Right renal pelvis (tissue), 4 donors: ENCODE data around the gene FUBP3. TPM values are rescaled to one million over a fixed set of nuclear protein-coding genes. Genes with fewer than 3 reads are reported as not detected.
"Not testable (repeated sequence)": the region's sequence is repeated elsewhere in the genome, so short reads cannot be mapped to it uniquely, and the experiment has no call there.

Experiments
- DNase-seq, 4 donors: peaks; one replicate each; pipeline ENCODE4 v3.0.0-alpha.2; 2013; ENCODE audit warnings: low read depth in 4 of 4, low spot score in 3 of 4, missing footprints in 1 of 4
- polyA plus RNA-seq, 4 donors: library from polyadenylated mRNA; unstranded; fragments of 120-200 nt; gene quantifications; one replicate each; pipeline ENCODE4 v1.2.1, GENCODE V29; 2013; ENCODE audit not compliant: insufficient read length in 4 of 4

Gene FUBP3
- polyA plus RNA-seq, 4 donors: 83.5 to 88.3 (median 85.3) TPM

DNA sequence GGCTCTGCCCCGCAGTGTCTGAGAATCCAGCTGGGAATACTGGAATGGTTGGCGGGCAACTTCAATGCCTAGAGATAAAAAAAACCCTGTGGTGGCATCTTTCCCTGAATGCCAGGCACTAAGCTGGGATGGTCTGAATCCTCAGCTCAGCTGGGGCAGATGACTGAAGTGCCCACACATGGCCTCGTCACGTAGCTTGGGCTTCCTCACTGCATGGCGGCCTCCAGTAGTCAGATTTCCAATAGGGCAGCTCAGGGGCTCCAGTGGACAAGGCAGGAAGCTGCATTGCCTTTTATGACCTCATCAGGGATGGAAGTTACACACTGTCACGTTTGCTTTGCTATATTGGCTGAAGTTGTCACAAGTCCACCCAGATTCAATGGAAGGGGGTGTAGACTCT, 24.3 kb upstream of the FUBP3 start:
- no peak for DNase-seq

DNA sequence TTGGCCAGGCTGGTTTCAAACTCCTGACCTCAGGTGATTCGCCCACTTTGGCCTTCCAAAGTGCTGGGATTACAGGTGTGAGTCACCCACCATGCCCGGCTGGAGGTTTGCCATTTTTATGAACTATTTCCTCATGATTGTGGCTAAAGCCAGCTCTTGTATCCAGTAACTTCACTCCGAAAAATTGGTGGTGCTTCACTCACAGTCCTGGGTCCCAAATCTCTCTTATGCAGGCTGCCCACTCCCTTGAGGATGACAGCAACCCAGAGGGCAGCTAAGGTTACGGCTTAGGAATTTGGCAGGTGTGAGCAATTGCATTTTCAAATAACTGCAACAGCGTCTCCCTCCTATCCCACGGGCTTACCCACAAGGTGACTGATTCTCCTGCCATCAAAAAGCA, 23.4 kb upstream of the FUBP3 start:
- no peak for DNase-seq

DNA sequence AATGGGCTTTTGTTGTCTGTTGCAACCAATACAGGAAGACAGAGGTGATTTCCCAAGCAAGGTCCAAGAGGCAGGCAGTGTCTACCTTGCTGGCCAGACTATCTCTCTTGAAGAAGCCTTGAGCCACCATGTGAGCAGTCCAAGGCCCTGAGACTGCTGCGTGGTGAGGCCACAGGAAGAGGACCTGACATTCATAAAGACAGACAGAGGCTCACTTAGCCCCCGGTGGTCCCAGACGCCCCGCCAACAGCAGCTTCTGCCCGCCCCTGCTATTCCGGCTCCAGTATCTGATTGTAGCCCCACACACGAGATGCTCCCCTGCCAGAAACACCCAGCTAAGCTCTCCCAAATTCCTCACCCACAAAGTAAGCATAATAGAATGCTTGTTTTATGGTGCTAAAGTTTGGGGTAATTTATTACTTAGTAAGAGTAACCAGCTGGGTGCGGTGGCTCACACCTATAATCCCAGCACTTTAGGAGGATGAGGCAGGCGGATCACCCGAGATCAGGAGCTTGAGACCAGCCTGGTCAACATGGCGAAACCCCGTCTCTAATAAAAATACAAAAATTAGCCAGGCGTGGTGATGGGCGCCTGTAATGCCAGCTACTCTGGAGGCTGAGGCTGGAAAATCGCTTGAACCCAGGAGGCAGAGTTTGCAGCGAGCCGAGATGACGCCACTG, 22.8 kb upstream of the FUBP3 start:
- DNase-seq: no peak

DNA sequence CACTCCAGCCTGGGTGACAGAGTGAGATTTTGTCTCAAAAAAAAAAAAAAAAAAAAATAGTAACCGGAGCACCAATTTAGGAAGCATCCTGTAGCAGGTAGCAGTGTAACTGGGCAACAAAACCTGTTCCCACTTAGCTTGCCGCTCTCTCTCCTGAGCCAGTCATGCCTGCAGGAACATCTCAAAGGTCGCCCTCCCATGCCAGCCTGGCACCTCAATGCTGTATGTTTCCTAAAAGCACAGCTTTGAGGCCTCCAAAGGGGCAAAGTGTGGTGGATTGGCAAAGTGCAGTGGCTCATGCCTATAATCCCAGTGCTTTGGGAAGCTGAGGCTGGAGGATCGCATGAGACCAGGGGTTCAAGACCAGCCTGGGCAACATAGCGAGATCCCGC, 22.3 kb upstream of the FUBP3 start:
- no peak for DNase-seq

DNA sequence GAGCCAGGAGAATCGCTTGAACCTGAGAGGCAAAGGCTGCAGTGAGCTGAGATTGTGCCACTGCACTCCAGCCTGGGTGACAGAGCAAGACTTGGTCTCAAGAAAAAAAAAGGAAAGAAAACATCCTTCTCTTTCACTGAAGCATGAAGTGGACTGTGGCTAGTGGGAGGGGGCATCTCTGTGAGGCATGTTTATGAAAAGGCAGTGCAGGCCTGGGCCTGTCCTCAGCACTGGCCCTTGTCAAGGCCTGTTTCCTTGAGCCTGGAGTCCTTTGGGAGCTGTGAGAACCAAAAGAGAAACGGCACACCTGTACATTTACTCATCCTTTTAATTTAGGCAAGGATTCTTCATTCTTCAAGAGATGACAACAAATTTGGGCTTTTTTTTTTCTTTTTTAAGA, 18.3 kb upstream of the FUBP3 start:
- peak in 2 of 4 donors; percentile 22 to 24 for DNase-seq

DNA sequence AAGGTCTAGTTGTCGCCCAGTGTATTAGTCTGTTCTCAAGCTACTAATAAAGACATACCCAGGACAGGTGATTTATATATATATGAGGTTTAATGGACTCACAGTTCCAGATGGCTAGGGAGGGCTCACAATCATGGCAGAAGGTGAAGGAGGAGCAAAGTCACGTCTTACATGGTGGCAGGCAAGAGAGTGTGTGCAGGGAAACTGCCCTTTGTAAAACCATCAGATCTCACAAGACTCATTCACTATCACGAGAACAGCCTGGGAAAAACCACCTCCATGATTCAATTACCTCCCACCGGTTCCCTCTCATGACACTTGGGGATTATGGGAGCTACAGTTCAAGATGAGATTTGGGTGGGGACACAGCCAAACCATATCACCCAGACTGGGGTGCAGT, 16.9 kb upstream of the FUBP3 start:
- not testable (repeated sequence) for DNase-seq

DNA sequence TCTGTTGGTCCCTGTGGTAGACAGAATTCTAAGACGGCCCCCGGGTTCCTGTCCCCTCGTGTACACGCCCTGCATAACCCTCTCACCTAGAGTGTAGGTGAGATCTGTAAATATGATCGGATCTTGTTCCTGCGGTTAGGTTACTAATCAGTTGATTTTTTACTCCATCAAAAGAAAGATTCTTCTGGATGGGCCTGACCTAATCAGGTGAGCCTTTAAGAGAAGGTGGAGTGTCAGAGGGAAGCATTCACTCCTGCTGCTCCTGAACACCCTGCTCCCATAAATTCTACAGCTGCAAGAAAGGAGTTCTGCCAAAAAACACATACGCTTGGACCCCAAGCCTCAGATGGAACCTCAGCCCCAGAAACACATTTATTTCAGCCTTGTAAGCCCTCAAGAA, 15.6 kb upstream of the FUBP3 start:
- no peak for DNase-seq

DNA sequence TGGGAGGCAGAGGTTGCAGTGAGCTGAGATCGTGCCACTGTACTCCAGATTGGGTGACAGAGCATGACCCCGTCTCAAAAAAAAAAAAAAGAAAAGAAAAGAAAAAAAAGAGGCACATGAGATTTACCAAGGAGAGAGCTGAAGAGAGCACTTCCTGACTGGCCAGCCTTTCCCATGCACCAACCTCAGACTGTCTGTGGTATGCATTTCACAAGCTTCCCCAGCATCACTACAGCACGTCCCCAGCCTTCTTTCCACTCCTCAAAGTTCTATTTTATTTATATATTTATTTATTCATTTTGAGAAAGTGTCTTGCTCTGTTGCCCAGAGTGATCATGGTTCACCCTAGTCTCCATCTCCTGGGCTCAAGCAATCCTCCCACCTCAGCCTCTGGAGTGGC, 13.6 kb upstream of the FUBP3 start:
- DNase-seq: no peak

DNA sequence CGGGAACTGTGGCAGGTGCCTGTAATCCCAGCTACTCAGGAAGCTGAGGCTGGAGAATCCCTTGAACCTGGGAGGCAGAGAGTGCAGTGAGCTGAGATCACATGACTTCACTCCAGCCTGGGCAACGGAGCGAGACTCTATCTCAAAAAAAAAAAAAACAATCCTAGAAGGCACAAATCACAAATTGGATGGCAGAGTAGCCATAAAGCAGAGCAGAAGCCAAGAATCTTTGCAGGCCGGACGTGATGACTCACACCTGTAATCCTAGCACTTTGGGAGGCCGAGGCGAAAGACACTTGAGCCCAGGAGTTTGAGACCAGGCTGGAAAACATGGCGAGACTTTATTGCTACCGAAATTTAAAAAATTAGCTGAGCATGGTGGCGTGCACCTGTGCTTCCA, 9.2 kb upstream of the FUBP3 start:
- no peak for DNase-seq

DNA sequence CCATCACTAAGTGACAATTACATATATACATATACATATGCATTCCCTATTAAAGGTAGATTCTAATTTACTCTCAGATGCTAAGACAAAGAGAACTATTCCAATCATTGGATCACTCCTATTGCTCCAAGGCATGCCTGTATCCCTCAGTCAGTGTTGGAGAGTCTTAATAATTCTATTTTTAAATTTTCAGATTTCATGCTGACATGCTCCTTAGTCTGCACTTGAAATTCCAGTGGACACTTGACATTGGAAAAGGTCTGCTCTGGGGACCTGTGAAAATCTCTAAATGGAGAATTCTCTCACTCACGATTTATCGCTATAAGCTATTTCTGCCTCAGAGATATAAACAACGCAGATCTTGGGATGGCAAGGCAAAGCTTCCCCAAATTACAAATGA, 3.9 kb upstream of the FUBP3 start:
- no peak for DNase-seq

DNA sequence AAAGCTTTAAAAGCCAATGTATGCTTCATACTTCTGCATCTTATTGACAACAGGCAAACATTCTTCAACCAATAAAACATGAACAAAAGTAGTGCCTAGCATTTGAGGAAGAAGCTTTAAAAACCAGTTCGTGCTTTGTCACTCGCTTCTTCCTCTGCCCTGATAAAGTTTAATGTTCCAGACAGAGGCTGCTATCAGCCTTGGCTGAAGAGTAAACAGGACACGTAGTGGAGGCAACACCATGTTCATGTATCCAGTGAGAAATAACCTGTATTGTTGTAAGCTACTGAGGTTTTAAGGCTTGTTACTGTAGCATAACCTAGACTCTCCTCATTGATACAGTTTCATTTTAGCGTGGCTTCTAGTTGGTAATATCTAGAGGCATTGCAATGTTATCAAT, 3.2 kb upstream of the FUBP3 start:
- DNase-seq: no peak

DNA sequence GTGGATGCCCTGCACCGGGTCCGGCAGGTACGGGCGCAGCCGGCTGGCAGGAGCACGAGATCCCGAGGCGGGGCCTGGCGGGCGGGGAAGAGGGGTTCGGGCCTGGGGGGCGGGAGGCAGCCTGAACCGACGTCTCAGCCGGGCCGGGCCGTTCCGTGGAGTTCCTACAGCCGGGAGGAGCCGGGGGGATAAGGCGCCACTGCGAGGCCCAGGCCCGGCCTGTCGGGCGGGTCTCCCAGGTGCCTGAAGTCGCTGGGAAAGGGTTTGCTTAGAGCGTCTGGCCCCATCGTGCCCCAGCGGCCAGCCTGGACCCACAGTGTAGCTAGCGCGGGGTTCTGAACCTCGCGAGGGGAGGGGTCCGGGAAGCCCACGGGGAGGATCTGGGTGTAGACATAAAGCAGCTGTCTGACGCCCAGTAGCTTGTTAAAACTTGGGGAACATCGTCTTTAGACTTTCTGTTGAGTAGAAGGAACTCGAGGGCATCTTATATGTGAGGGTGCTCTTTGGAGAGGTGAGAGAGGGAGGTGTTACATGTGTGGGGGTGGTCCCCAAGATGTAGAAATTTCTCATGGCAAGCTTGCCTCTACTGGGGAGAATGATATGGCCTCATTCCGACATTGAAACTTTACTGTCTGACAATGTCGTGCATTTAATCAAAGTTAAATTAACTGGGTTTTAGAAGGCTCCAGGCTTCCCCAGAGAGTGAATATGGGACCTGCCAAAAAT, 524 bp downstream of the FUBP3 start:
- DNase-seq: no peak

DNA sequence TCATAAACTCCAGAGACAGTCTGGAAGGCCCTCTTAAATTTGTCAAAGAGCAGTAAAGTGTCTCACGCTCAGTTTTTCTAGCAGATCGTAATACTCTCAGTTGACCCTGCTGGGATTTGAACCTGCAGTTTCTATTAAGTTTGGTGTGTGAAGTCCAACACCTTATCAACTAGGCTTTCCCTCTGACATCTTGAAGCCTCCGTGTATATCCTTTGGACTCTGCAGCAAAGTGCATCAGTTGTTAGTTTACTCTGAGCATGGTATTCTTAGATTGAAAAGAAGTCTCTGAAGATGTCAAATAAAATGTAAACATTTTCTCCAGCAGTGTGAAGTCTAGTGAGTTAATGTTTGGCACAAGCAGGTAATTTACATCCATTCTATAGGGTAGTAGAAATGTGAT, 2.4 kb downstream of the FUBP3 start:
- no peak for DNase-seq

DNA sequence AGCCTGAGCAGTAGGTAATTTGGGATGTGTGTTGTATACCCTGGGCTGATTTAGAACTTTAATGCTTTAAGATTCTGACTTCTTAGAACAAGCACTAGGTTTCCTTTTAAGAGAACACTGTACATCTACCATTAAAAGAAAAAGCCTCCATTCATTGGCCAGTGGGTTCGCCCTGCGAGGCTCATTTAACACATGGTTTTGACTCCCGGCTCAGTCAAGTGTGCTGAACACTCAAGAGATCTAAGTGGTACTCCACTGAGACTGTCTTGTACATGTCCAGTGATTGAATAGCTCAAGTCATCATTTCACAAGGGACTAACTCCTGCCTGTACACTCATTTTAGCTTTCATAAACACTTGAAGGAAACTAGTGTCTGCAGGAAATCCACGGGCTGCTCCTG, 3.9 kb downstream of the FUBP3 start:
- DNase-seq: no peak

DNA sequence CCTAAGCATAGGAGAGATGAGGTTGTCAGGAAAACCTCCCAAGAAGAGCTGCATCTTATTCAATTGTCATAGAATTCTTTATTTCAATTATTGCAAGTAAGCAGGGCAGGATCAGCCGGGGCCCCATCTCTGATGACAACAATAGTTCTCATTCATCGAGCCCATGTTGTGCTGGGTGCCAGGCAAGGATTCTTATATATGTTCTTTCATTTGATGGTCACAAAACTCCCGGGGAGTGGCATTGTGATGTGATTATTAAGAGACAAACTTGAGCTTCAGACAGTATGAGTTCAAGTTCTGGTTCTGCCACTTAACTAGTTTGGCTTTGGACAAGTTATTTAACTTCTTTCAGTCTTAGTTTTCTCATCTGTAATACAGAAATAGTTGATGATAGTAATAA, 8.5 kb downstream of the FUBP3 start:
- no peak for DNase-seq

DNA sequence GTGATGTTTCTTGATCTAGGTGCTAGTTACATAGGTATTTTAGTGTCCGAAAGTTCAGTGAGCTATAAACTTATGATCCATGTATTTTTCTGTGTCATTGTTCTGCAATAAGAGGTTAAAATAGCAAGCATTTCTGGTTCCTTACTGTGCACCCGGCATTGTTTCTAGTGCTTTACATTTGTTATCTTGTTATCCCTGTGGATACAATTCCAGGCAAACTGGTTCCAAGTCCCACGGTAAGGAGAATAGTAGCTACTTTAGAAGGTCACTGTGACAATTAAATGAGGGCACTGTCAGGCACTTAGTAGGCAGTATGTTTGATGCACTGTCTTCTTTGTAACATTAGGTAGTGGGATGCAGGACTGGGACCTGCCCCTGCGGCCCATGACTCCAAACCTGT, 9.0 kb downstream of the FUBP3 start:
- no peak for DNase-seq

DNA sequence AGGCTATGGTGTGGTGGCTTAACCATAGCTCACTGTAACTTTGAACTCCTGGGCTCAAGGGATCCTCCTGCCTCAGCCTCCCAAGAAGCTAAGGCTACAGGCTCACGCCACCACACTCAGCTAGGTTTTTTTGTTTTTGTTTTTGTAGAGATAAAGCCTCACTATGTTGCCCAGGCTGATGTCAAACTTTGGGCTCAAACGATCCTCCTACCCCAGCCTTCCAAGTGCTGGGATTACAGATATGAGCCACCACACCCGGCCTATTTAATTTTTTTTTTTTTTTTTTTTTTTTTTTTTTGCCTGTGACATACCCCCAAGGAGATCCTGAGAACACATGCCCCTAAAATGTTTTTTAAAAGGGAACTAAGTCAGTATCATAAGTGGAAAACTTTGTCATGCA, 10.4 kb downstream of the FUBP3 start:
- no peak for DNase-seq

DNA sequence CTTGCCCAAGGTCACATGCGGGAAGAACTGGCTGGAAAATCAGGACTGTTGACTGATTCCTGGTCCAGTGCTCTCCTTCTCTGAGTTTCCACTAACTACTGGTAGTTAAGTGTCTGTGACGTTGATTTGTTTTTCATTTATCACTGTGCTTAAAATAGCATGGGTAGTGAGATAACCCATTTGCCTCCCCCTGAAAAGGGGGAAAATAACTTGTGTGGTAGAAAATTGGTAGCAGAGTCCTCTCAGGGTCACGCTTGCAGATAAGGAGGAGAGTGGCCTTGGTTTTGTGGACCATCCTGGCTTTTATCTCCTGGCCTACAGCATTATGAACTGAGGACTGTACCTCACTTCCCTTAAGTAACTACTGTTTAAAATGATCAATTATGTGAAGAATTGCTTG, 10.9 kb downstream of the FUBP3 start:
- DNase-seq: no peak

DNA sequence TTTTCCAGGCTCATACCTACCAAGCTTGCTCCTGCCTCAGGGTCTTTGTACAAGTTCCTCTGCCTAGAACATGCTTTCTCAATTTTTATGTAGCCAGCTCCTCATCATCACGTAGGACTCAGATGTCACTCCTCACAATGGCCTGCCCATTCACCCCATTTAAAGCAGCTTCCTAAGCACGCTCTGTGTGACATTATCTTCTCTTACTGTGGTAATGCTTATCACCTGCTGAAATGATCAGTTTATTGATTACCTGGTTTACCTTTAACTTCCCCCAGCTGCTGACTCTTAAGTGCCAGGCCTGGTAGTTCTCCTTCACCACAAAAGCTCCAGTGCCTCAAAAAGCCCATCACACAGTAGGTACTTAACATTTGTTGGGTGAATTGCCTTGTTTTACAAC, 13.6 kb downstream of the FUBP3 start:
- no peak for DNase-seq

DNA sequence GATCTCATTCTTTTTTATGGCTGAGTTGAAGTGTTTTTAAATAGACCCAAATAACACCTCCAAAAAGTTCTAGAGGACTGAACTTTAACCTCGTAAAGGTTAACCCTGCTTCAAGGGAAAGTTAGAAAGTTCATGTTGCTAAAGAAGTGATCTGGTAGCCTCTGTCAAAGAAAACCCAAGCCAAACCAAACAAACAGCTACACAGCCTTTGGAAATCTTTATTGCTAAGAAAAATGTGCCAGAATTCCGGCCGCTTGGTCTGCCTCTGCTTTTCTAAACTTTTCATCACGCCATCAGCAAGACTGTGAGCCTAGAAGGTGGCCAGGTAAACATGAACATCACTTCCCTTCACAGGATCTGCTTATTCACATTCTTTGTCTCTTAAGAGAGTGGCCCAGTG, 17.9 kb downstream of the FUBP3 start:
- no peak for DNase-seq

DNA sequence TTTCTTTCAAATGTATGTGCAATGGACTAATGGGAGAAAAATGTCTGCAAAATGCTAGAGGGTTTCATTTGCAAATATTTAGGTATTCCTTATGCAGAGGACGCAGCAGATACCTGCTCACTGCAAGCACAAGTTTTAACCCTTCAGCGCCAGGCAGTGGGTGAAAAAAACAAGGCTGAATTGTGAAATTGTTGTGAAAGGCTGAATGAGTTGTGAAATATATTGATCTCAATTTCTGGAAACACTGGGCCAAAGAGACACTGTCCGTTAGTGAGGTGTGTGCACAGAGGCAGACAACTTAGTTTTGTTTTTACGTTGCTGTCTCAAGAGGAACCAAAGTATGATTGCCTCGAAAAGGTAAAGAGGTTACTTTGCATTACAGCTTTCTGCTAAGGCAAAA, 18.8 kb downstream of the FUBP3 start:
- DNase-seq: no peak

DNA sequence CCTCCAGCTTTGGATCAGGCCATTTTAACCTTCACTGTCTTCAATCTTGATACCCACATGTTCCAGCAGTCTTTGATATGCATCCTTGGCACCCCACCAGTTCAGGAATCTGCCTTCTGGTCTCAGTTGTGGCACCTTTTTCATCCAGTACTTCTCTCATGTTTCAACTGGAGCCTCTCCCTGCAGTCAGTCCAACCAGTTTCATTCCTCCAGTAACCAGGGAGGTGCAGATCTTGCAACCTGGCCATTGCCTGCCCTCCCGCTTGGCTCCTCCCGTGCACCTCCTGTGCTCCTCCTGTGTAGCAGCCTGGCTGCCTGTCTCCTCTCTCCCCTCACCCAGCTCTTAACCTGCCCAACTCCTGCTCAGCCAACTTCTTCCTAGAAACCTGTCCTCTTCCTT, 20.2 kb downstream of the FUBP3 start:
- DNase-seq: no peak

DNA sequence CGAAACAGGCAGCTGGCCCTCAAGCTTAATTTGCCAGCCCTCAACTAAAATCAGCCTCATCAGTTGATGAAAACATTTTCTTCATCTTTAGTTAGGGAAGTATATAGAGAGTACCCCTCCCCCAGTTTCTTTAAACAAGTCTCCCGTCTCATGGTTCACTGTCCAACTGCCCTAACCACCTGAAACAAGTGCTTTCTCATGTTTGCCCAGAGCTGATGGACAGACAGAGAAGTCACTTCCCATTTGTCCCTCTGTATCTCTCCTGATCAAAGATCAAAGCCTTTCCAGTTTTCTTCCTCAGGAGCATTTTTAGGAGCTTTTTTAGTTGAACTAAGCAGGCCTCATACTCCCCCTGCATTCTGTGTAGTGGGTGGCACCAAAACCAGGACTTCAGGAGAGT, 21.7 kb downstream of the FUBP3 start:
- no peak for DNase-seq
